K562 (cell line): ENCODE results near the gene STPG4. TPM values are rescaled to one million over a fixed set of nuclear protein-coding genes. Genes with fewer than 3 reads are reported as not detected.

Experiments
- ATAC-seq: fragments of 200-7000 bp; cut with Tn5 transposase; 3 replicates; pipeline ENCODE4 v1.9.1; 2020; ENCODE audit warnings: moderate library complexity
- BruUV-seq: library from RNA; stranded (reverse); fragments of 400-500 nt; replicated peaks from 2 replicates; lab custom pipeline; 2021; lab: Mats Ljungman, UMichigan
- CTCF ChIA-PET: fragments of 300-600 bp; formaldehyde crosslinking; extraction: SDS; loops from one replicate; lab custom pipeline; 2021; ENCODE audit warnings: low intra/inter-chr PET ratio; lab: Yijun Ruan, JAX
- POLR2A ChIA-PET: fragments of 300-600, 350-650 bp; sonication (Branson Sonifier 250); formaldehyde crosslinking; extraction: SDS; loops from one replicate; lab custom pipeline; 2021; ENCODE audit warnings: antibody characterized with exemption, inconsistent platforms; lab: Yijun Ruan, JAX
- DNase-seq, 4 experiments: peaks; one replicate each; pipeline versions ENCODE4 v3.0.0 to v3.0.0-alpha.2; 2011 to 2018; ENCODE audit warnings: low spot score in 3 of 4, mixed read lengths in 3 of 4; ENCODE audit errors: extremely low read depth in 1 of 4
- FAIRE-seq: peaks from 2 replicates; lab custom pipeline; 2011; peaks lifted over from hg19 to GRCh38; lab: Jason Lieb, UNC
- H2AFZ ChIP-seq: 2 replicates; pipeline ENCODE4 v1.6.0; 2011; ENCODE audit warnings: low read depth, low read length, control low read depth, inconsistent platforms
- H3K27ac ChIP-seq: fragments of 200-600 bp; 3 replicates; pipeline ENCODE4 v1.8.0; 2011; ENCODE audit warnings: low read depth, mild to moderate bottlenecking, control low read depth, inconsistent platforms, low read length, moderate library complexity, mixed read lengths; ENCODE audit errors: extremely low read depth
- H3K27me3 ChIP-seq, 2 experiments: fragments of 300-600 bp in 1 of 2; 2 replicates in 1 of 2; 3 replicates in 1 of 2; pipeline versions ENCODE4 v1.6.0 to v1.8.0; 2011; ENCODE audit warnings: inconsistent platforms in 2 of 2, low read length in 2 of 2, mild to moderate bottlenecking in 1 of 2, mixed read lengths in 1 of 2, moderate library complexity in 1 of 2; ENCODE audit not compliant: control insufficient read depth in 2 of 2, insufficient read depth in 2 of 2
- H3K36me3 ChIP-seq: fragments of 300-600 bp; 3 replicates; pipeline ENCODE4 v1.8.0; 2011; ENCODE audit warnings: mild to moderate bottlenecking, low read length, inconsistent platforms; ENCODE audit not compliant: control insufficient read depth, insufficient read depth
- H3K4me1 ChIP-seq, 2 experiments: fragments of 200-600 bp in 1 of 2; replicated peaks in 1 of 2; 2 replicates in 1 of 2; 3 replicates in 1 of 2; pipeline versions ENCODE4 v1.5.1 to v1.8.0; 2011; ENCODE audit warnings: inconsistent platforms in 2 of 2, low read length in 2 of 2, mild to moderate bottlenecking in 1 of 2, mixed read lengths in 1 of 2, moderate library complexity in 1 of 2; ENCODE audit not compliant: control insufficient read depth in 2 of 2, insufficient read depth in 2 of 2
- H3K4me2 ChIP-seq: 2 replicates; pipeline ENCODE4 v1.6.1; 2011; ENCODE audit warnings: low read length, control low read depth, inconsistent platforms, mixed read lengths; ENCODE audit not compliant: insufficient read depth
- H3K4me3 ChIP-seq: fragments of 200-600 bp; sonication (generic), shearing (Covaris generic); 2 replicates; pipeline ENCODE4 v1.5.1; 2016; ENCODE audit warnings: control low read depth, inconsistent platforms
- H3K79me2 ChIP-seq: fragments of 200-600 bp; 3 replicates; pipeline ENCODE4 v1.8.0; 2011; ENCODE audit warnings: low read length, inconsistent platforms; ENCODE audit not compliant: control insufficient read depth, insufficient read depth
- H3K9ac ChIP-seq, 2 experiments: 2 replicates each; pipeline versions ENCODE4 v1.6.0 to v1.6.1; 2011; ENCODE audit warnings: low read depth in 2 of 2, low read length in 2 of 2, control low read depth in 1 of 2, inconsistent platforms in 1 of 2, mild to moderate bottlenecking in 1 of 2, mixed read lengths in 1 of 2; ENCODE audit not compliant: insufficient read depth in 1 of 2
- H3K9me1 ChIP-seq: one replicate; pipeline ENCODE4 v1.6.0; 2011; ENCODE audit warnings: inconsistent platforms, mild to moderate bottlenecking, low read length, moderate library complexity; ENCODE audit not compliant: control insufficient read depth, insufficient read depth
- H3K9me3 ChIP-seq: replicated peaks from 2 replicates; pipeline ENCODE4 v1.5.1; 2011; ENCODE audit warnings: low read depth, low read length, inconsistent platforms; ENCODE audit not compliant: control insufficient read depth, insufficient read depth
- H4K20me1 ChIP-seq: replicated peaks from 2 replicates; pipeline ENCODE4 v1.6.1; 2011; ENCODE audit warnings: low read length, inconsistent platforms, mixed read lengths; ENCODE audit not compliant: control insufficient read depth, insufficient read depth
- GTF3C2 ChIP-seq: IDR thresholded peaks from 3 replicates; pipeline ENCODE4 v1.6.1; 2011; ENCODE audit warnings: borderline replicate concordance, mild to moderate bottlenecking, moderate library complexity; ENCODE audit not compliant: insufficient read length; ENCODE audit errors: extremely low read depth
- RAD51 ChIP-seq: fragments of 450-650 bp; IDR thresholded peaks from 2 replicates; pipeline ENCODE4 v1.7.1; 2016; ENCODE audit warnings: low read depth, mild to moderate bottlenecking, borderline replicate concordance
- TFE3 ChIP-seq: fragments of 450-650 bp; formaldehyde crosslinking; IDR thresholded peaks from 2 replicates; pipeline ENCODE4 v1.4.0; 2020; ENCODE audit warnings: mild to moderate bottlenecking, mixed read lengths
- TOE1 ChIP-seq, 2 experiments: fragments of 450-650 bp in 1 of 2; sonication (generic) in 1 of 2; formaldehyde crosslinking in 1 of 2; IDR thresholded peaks; 2 replicates each; pipeline versions ENCODE4 v1.7.1 to v1.8.0; 2016 to 2022; ENCODE audit warnings: borderline replicate concordance in 2 of 2, mild to moderate bottlenecking in 2 of 2, antibody characterized with exemption in 1 of 2, inconsistent platforms in 1 of 2, low read depth in 1 of 2, missing genetic modification reagents in 1 of 2, moderate library complexity in 1 of 2
- WGBS: fragments of 100-300 bp; shearing (Covaris generic); methylation state at CpG from one replicate; pipeline ENCODE4 v1.1.6; 2016; ENCODE audit warnings: low coverage, mixed read lengths; ENCODE audit not compliant: insufficient coverage; ENCODE audit errors: missing lambda C conversion rate; 5-methylcytosine and 5-hydroxymethylcytosine counted together
- in situ Hi-C: fragments of 300-500 bp; cut with MboI; formaldehyde crosslinking; loops from 4 replicates; pipeline ENCODE4 v1.15.0; 2018; ENCODE audit warnings: inconsistent platforms, mixed read lengths
- intact Hi-C: fragments of 100-400 bp; cut with micrococcal nuclease; formaldehyde crosslinking; loops from 2 replicates; pipeline ENCODE4 v1.14.2; 2022
- polyA plus RNA-seq, 8 experiments: library from polyadenylated mRNA; depleted of rRNA in 4 of 8; stranded (reverse) in 5 of 8; unstranded in 3 of 8; fragments of >200 nt; fragmentation: Nextera tagmentation in 2 of 8; fragmentation: Illumina TruSeq in 1 of 8; extraction: Ambion mirVana in 2 of 8; extraction: Trizol in 1 of 8; gene quantifications; 2 replicates each; pipeline versions ENCODE4 v1.2.1 to v1.2.3, GENCODE V29; 2011 to 2014; ENCODE audit warnings: inconsistent platforms in 1 of 8, missing spikeins in 1 of 8
- total RNA-seq, 7 experiments: library from RNA; depleted of rRNA in 6 of 7; stranded (reverse); fragments of >200 nt in 6 of 7; fragmentation: Illumina TruSeq in 2 of 7; extraction: Trizol in 2 of 7; gene quantifications; 2 replicates each; pipeline versions ENCODE4 v1.2.1 to v1.2.3, GENCODE V29; 2011 to 2021; ENCODE audit warnings: low replicate concordance in 1 of 7

Gene STPG4
- total and polyA plus RNA-seq, 9 of the 15 experiments (the other 6 are each of a cell fraction or from before 2014, with no cell fraction given): 0.10 to 0.68 (median 0.22) TPM; not detected in 6

DNA sequence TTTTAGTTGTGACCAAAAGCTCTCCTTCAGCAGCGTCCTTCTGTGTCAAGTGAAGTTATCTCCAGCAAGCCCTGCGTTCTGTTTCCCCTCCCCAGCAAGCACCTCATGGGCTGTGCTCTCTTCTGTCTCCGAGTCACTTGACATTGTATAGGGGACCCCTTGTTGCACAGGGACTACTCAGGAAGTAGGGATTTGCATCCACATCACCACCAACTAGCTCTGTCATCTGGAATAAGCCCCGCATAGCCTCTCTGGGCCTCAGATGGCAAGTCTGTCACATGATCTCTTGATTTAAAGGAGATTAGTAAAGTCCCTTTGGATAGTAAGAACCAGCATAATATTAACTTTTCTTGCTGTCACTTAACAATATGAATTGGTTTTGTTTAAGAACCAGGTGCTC lies 32.0 kb upstream of the STPG4 start:
- 15% methylated on average over 4 of the region's 4 CpGs for WGBS
- intact Hi-C loops: no loop called here
- Histone ChIP-seq H3K36me3 (no peaks in the 10 kb centered on the region), H3K9me1 (no peaks in the 10 kb centered on the region), H2AFZ (peak overlapping the region; percentile 75), H3K4me1 (peaks cover 8 to 10% of the 10 kb centered on the region in 2 experiments; a peak in 3 of 5 replicates), H3K9me3 (no peaks in the 10 kb centered on the region), H3K4me3 (no peak overlapping the region), H3K79me2 (no peaks in the 10 kb centered on the region), H3K4me2 (peak overlapping the region; percentile 23; the same call in 1 of the 2 replicates), H3K9ac (peak overlapping the region in 1 of 2 experiments; percentile 60; a peak in 1 of 4 replicates), H3K27ac (no peak overlapping the region), H3K27me3 (no peaks in the 10 kb centered on the region), H4K20me1 (no peaks in the 10 kb centered on the region)
- ChIA-PET CTCF (no interaction called here), POLR2A (interaction anchor here (2.0 kb wide), 1 partner anchor 17 kb away, joined by 8 read pairs; no protein-coding TSS in a partner anchor)
- TF ChIP-seq TOE1 (IDR thresholded peaks at IDR 0.05; ENCODE audit: borderline replicate concordance) (peak; percentile 65; the same call in 1 of the 2 replicates), TOE1 (CRISPR knock-in tag; IDR thresholded peaks at IDR 0.05; ENCODE audit: borderline replicate concordance, low read depth) (no peak), GTF3C2 (no peak), TFE3 (CRISPR knock-in tag) (peak; percentile 83), RAD51 (peak; percentile 62; the same call in 1 of the 2 replicates)
- FAIRE-seq: peak; percentile 48
- BruUV-seq: no TSS peak
- no peak for DNase-seq
- ATAC-seq: peak; percentile 51
- in situ Hi-C loops: no loop called here
